ENCODE measurements around the gene TMOD1.

- TF ChIP-seq CTCF (IDR thresholded peaks at IDR 0.05; ENCODE audit: low read length) (no peak), EZH2 (IDR thresholded peaks at IDR 0.05; ENCODE audit: borderline replicate concordance, low read length) (no peak)
These were observed 70.2 kb downstream of the TMOD1 start for GRCh38 chr9:97571664-97572063.
